Urinary bladder (tissue), 4 donors: ENCODE results near the gene SSB. TPM values are rescaled to one million over a fixed set of nuclear protein-coding genes. Genes with fewer than 3 reads are reported as not detected.

Experiments
- DNase-seq: peaks from one replicate; pipeline ENCODE4 v3.0.0-alpha.2; 2015; ENCODE audit errors: extremely low spot score
- H3K27ac ChIP-seq: one replicate; pipeline ENCODE4 v1.5.1; 2013; ENCODE audit warnings: low read depth, mild to moderate bottlenecking, moderate library complexity
- H3K36me3 ChIP-seq: one replicate; pipeline ENCODE4 v1.6.1; 2013; ENCODE audit warnings: mild to moderate bottlenecking, moderate library complexity; ENCODE audit not compliant: insufficient read depth
- H3K4me1 ChIP-seq: one replicate; pipeline ENCODE4 v1.6.1; 2013; ENCODE audit warnings: mild to moderate bottlenecking, moderate library complexity; ENCODE audit not compliant: insufficient read depth
- H3K4me3 ChIP-seq: one replicate; pipeline ENCODE4 v1.5.1; 2013; ENCODE audit warnings: low read depth, low read length
- WGBS: extraction: QIAGEN DNeasy Blood & Tissue Kit; methylation state at CpG from one replicate; pipeline ENCODE4 v1.1.7; 2013; 5-methylcytosine and 5-hydroxymethylcytosine counted together
- polyA plus RNA-seq: library from polyadenylated mRNA; stranded (reverse); fragments of 200-250 nt; gene quantifications from one replicate; pipeline ENCODE4 v1.2.3, GENCODE V29; 2013
- total RNA-seq: library from RNA; depleted of rRNA; stranded (reverse); fragments of >200 nt; gene quantifications from one replicate; pipeline ENCODE4 v1.2.3, GENCODE V29; 2014
- donor health status: healthy with polysubstance abuse.
- donor health status: healthy.

The SSB gene
- total and polyA plus RNA-seq, 2 donors, result 91.4 to 100 TPM

DNA sequence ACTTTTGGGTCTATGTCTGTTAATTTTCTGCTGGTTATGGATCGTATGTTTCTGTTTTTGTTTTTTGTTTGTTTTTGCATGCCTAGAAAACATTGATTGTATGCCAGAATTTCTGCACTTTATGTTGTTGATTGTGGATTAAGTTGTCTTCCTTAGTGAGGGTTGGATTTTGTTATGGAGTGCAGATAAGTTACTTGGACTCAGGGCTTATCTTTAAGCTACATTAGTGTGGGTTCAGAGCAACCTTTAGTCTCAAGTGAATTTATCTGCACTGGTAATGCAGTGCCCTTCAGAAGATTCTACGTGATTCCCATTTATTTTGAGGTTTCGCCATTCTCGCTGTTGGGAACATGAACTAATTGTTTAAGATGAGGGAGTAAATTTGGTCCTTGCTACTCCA, 61.5 kb downstream of the SSB start:
- 92% methylated on average over 4 of the region's 4 CpGs for WGBS
- DNase-seq, result no peak

More for the DNA sequence above, 61.5 kb downstream of the SSB start:
- no peaks in the 10 kb centered on the region for H3K4me1 ChIP-seq
- H3K4me3 ChIP-seq, result no peak overlapping the region
- no peak overlapping the region for H3K27ac ChIP-seq
- H3K36me3 ChIP-seq, result no peaks in the 10 kb centered on the region

Other genes starting within 250 kb of the SSB start
- 46.1 TPM for gene FASTKD1, start 225.0 kb upstream of the SSB start, total RNA-seq
- gene FASTKD1, start 225.0 kb upstream of the SSB start, polyA plus RNA-seq, result 10.7 TPM
- 80.3 TPM for gene PPIG, start 214.5 kb upstream of the SSB start, total RNA-seq
- gene PPIG, start 214.5 kb upstream of the SSB start, polyA plus RNA-seq, result 36.7 TPM
- not detected for gene CFAP210, start 104.5 kb upstream of the SSB start, total RNA-seq
- gene CFAP210, start 104.5 kb upstream of the SSB start, polyA plus RNA-seq, result 0.05 TPM
- 15.8 TPM for gene PHOSPHO2, start 104.4 kb upstream of the SSB start, total RNA-seq
- 4.6 TPM for gene PHOSPHO2, start 104.4 kb upstream of the SSB start, polyA plus RNA-seq
- 62.5 TPM for gene KLHL23, start 65.0 kb upstream of the SSB start, total RNA-seq
- gene KLHL23, start 65.0 kb upstream of the SSB start, polyA plus RNA-seq, result 25.5 TPM
- gene METTL5, start 26.0 kb downstream of the SSB start, total RNA-seq, result 47.6 TPM
- 61.1 TPM for gene METTL5, start 26.0 kb downstream of the SSB start, polyA plus RNA-seq
- 172 TPM for gene UBR3, start 28.6 kb downstream of the SSB start, total RNA-seq
- 19.7 TPM for gene UBR3, start 28.6 kb downstream of the SSB start, polyA plus RNA-seq